NK-92 (cell line): ENCODE measurements around the gene C1orf159.
"Not testable (repeated sequence)": the region's sequence is repeated elsewhere in the genome, so short reads cannot be mapped to it uniquely, and the experiment has no call there.

Experiments
- DNase-seq: peaks from one replicate; lab custom pipeline; 2025; ENCODE audit not compliant: unreplicated experiment; lab: John Stamatoyannopoulos, UW

C1orf159 gene

DNA sequence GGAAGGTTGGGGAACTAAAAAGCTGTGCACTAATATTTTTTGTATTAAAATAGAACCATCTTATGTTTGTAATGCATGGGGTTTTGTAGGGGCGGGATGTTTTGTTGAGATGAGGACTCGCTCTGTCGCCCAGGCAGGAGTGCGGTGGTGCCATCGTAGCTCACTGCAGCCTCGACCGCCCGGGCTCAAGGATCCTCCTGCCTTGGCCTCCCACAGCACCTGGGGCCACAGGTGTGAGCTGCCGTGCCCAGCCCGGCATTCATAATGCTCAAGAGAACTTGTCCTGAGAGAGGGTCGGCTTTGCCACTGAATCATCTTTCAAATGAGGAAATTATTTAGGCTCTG is 3.0 kb upstream of the C1orf159 start:
- no peak for DNase-seq

DNA sequence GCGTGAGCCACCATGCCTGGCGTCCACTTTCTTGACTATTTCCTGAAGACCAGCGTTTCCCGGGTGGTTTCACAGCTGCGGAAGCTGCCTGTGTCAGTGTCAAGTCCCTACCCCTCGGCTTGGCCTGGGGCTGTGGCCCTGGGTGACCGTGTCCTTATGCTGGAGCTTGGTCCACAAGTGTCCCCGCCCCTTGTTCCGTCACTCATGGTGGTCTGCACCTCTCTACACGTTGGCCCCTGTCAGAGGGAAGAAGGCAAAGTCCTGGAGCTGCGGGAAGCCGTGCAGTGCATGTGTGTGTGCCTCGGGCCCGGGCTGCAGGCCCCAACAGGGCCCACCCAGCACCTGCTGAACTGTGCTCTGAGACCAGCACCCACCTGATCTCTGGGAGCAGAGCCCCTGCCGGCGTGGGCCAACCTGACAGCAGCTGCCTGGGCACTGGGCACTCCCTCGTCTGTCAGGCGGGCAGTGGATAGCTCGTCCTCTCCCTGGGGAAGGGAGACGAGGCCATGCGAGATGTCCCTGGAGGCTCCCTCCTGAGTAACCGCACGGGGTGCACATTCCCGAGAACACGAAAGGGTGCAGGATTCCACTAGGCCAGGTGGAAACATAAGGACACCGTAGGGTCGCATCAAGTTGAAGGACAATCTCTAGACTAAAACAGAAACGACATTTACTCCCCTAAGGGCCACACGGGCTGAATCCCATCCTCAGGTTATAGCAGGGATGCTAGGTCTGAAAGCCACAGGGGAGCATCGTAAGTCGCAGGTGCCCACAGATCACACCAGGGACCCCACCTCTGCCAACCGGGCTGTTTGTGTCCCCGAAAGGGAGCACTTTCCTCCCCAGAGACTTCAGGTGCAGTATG is 2.4 kb upstream of the C1orf159 start:
- DNase-seq, result no peak

DNA sequence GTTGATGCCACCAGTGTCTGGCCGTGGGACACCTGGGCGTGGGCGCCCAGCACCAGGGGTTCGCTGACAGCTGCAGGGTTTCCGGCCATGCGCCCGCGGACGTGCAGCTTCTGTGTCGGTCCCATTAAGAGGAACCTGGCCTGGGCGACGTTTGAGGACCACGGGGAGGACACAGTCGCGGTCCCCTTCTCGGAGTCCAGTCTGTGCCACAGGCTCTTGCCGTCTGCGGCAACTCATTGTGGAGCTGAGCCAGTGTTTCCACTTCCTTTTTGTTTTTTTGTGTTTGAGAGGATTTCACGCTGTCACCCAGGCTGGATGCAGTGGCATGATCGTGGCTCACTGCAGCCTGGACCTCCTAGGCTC is 1.6 kb upstream of the C1orf159 start:
- DNase-seq, result no peak

DNA sequence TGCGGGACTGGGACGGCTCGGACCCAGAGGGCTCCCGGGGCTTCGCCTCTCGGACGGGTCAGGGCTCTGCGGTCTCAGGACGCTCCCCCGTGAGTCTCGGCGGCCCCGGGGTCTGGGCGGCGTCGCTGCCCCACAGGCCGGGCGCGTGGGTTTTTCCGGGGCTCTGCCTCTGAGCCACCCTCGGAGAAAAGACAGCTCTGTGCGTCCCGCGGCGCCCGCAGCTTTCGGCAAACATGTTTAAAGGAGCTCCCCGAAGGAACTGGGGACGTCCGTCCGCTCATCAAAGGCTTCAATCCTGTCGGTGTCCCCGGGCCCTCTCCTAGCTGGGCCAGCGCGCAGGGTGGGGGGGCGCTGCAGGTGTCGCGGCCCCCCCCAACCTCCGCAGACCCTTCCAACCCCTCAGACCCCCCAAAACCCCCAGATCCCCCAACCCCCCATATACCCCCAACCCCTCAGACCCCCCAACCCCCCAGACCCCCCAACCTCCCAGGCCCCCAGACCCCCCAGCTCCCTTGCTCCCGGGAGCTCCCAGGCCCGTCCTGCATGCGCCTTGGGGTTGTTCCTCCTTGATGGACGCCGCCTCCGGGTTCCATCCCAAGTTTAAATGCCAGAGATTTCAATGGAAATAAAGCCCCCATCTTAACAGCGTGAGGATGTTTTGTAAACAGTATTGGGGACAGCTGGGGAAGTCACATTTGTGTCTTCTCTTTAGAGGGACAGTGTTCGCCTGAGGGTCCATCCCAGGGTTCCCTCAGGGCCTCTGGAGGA is 996 bp upstream of the C1orf159 start:
- DNase-seq, result no peak

DNA sequence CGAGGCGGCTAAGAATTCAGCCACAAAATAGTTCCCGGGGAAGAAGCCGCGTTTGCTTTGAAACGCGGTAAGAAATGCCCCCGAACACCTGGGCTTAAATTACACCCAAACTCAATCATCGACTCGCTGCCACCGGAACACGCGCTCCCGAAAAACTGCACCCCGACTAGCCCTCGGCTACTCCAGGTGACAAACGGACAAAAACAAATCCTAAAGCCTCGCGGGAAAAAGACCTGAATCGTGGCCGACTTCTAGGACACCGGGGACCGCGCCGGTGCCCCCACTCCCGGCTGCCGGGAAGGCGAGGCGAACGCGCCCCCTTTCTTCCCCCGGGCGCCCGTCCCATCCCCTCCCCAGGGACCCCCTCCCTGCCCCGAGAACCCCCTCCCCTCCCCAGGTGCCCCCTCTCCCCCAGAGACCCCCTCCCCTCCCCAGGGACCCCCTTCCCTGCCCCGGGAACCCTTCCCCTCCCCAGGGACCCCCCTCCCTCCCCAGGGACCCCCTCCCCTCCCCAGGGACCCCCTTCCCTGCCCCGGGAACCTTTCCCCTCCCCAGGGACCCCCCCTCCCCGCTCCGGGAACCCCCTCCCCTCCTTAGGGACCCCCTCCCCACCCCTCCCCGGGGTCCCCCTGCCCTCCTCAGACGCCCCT is 628 bp downstream of the C1orf159 start:
- DNase-seq, result no peak

DNA sequence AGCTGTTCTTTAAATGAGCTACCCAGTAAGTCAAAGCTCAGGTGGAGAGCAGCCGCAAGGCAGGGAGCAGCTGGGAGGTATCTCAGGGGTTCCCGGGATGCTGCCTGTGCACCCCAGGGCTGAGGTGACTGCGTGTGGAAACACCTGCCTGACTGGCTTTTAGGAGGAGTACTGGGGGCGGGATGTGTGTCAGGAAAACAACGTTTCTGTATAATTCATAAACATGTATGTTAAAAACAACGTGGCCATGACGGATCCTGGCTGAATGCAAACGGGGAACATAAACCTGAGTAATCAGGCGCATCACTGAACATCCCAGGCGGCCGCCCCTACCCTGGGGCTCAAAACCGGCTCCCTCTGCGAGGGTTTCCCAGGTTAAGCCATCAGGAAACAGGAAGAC is 1.5 kb downstream of the C1orf159 start:
- DNase-seq, result no peak

DNA sequence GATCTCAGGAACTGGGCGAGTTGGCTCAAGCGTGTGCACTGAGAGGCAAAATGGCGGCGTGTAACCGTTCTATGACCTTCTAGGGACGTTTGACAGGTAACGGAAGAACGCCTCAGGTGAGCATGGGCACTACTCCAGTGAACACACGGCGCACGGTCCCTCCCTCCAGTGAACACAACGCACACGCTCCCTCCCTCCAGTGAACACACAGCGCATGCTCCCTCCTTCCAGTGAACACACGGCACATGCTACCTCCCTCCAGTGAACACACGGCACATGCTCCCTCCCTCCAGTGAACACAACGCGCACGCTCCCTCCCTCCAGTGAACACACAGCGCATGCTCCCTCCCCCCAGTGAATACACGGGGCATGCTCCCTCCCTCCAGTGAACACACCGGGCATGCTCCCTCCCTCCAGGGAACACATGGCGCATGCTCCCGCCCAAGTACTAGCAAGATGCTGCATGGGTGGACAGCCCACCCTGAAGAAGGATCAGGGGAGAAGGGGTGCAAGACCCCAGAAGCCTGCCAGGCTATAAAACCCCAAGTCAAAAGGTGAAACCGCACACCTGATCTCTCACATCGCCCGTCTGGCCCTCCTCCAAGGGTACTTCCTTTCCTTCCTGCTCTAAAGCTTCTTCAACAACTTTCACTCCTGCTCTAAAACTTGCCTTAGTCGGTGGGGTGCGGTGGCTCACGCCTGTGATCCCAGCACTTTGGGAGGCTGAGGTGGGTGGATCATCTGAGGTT is 3.5 kb downstream of the C1orf159 start:
- no peak for DNase-seq

DNA sequence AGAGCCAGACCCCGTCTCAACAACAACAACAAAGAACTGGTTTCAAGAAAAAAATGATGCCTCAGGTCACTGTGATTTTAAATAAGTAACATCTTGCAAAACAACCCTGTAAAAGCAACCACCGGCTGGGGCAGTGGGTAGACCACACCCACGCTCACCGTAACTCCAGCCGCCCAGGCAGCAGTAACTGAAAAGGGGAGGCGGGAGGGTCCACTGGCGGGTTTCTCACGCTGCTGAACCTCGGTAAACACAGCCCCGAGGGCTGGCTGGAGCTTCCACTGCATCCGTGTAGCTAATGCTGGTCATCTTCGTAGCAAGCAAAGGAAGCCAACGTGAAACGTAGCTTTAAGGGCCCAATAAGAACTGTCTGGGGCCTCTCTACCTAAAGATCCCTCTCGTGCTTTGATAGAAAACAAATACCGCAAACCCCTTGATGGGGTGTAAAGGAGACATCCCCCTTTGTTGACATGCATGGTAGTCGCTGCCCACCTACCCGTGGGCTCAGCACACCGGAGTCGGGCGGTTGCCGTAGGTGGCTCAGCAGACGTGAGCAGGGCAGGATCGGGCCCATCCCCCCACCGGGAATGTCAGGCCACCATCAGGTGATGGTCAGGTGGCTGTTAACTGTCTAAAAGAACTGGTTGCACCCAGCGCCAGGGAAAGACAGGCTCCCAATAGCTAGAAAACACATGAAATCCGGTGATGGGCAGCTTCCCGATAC is 4.2 kb downstream of the C1orf159 start:
- DNase-seq, result no peak

DNA sequence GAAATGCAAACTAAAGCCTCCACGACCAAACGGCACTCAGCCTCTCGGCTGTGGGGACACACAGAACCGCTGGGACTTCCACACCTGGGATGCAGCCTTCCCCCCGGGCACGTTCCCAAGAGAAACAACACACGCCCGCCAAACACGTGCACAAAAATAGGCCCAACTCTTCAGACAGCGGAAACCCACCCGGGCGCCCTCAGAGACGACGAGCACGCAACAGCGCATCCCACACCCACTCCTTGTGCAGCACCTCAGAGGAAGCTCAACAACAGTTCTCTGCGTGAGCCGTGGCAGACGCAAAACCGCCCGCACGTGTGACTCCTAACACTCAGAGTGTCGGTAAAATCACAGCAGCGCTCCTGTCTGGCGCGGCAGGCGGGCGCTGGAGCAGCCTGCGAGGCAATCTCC is 5.3 kb downstream of the C1orf159 start:
- no peak for DNase-seq

DNA sequence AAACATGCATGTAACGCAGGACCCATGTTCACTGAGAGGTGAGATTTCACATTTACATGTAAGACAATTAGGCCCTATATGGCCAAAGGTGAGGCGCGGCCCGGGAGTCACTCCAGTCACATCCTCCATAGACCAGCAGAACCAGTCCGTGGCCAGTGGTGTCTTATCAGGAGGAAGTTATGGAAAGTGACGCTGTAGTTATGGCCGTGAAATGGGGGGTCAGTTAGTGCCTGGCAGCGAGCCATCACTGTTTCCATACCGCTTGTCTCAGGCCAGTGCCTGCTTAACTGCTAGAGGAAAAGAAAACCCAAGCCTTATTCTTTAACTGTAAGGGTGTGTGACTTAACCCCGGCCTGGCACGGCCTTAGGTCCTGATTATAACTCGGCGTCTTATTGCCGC is 6.1 kb downstream of the C1orf159 start:
- DNase-seq, result no peak

DNA sequence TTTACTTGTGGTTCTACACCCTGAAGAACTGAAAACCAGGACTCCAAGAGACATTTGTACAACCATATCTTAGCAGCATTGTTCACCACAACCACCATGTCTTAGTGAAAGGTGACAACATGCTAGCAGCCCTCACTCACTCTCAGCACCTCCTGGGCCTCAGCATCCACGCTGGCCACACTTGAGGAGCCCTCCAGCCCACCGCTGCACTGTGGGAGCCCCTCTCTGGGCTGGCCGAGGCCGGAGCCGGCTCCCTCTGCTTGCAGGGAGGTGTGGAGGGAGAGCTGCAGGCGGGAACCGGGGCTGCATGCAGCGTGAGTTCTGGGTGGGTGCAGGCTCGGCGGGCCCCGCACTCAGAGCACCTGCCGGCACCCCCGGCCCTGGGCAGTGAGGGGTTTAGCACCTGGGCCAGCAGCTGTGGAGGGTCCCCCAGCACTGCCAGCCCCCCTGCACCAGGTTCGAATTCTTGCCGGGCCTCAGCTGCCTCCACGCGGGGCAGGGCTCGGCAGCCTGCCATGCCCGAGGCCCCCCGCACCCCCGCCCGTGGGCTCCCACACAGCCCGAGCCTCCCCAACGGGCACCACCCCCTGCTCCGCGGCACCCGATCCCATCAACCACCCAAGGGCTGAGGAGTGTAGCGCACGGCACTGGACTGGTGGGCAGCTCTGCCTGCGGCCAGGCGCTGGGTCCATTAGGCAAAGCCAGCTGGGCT is 9.2 kb downstream of the C1orf159 start:
- no peak for DNase-seq

DNA sequence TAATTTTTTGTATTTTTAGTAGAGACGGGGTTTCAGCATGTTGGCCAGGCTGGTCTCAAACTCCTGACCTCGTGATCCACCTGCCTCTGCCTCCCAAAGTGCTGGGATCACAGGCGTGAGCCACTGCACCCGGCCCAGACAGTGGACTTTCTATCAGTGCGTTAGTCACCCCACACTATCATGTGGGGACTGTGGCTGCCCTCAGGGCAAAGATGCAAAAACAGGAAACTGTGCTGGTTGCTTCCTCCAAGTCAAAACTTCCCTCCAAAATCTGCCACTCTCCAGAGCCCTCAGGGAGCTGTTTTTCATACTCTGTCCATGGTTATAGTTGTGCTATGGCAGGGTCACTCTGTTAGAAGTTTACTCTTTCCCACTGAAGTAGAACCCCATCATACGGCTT is 11.7 kb downstream of the C1orf159 start:
- DNase-seq, result not testable (repeated sequence)

DNA sequence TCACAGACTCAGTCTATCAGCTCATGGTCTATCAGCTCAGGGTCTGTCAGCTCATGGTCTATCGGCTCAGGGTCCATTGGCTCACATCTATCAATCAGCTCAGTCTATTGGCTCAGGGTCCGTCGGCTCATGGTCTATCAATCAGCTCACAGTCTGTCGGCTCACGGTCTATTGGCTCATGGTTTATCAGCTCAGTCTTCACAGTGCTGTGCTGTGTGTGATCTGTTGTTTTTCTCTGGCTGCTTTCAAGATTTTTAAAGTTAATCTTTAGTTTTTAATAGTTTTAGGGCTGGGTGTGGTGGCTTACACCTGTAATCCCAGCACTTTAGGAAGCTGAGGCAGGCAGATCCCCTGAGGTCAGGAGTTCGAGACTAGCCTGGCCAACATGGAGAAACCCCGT is 14.4 kb downstream of the C1orf159 start:
- no peak for DNase-seq

DNA sequence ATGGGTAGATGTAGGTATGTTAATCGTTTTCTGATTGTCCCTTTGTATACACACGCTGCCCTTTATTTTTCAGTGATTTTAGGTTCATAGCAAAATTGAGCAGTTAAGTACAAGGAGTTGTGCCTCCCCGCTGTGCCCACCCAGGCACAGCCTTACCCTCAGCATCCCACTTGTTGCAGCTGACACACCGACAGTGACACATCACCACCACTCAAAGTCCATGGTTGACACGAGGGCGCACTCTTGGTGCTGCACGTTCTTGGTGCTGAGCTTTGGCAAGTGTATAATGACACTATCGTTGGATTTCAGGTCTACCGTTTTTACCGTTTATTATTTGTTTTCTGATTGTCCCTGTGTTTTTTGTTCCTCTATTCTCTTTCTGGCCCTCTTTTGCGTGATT is 15.6 kb downstream of the C1orf159 start:
- no peak for DNase-seq

DNA sequence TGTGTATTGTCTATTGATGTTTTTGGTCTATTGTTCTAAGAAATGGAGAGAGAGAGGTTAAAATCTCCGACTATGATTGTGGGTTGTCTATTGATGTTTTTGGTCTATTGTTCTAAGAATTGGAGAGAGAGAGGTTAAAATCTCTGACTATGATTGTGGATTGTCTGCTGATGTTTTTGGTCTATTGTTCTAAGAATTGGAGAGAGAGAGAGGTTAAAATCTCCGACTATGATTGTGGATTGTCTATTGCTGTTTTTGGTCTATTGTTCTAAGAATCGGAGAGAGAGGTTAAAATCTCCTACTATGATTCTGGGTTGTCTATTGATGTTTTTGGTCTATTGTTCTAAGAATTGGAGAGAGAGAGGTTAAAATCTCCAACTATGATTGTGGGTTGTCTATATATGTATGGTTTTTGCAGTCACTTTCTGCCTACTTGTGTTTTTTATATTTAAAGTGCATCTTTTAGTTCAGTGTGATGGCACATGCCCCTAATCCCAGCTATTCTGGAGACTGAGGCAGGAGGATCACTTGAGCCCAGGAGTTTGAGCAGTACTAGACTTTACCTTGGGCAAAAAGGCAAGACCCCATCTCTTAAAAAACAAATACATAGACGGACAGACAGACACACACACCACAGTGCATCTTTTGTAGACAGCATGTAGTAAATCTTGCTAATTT is 16.2 kb downstream of the C1orf159 start:
- no peak for DNase-seq

DNA sequence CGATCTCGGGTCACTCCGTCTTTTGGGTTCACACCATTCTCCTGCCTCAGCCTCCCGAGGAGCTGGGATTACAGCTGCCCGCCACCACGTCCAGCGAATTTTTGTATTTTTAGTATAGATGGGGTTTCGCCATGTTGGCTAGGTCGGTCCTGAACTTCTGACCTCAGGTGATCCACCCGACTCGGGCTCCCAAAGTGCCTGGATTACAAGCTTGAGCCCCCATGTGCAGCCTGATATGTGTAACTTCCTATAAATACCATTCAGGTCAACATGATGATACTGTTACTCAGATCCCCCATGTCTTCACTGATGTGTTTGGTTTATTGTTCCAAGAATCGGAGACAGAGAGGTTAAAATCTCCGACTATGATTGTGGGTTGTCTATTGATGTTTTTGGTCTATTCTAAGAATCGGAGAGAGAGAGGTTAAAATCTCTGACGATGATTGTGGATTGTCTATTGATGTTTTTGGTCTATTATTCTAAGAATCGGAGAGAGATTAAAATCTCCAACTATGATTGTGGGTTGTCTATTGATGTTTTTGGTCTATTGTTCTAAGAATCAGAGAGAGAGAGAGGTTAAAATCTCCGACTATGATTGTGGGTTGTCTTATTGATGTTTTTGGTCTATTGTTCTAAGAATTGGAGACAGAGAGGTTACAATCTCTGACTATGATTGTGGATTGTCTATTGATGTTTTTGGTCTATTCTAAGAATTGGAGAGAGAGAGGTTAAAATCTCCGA is 17.0 kb downstream of the C1orf159 start:
- DNase-seq, result no peak

DNA sequence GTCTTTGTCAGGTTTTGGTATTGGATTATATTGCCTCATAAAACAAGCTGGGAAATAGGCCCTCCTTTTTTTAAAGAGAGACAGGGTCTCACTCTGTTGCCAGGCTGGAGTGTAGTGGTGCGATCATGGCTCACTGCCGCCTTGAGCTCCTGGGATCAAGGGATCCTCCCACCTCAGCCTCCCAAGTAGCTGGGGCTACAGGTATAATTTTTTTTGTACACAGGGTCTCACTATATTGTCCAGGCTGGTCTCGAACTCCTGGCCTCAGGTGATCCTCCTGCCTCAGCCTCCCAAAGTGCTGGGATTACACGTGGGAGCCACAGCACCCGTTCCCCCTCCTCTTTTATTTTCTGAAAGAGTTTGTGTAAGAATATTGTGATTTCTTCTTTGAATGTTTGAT is 19.8 kb downstream of the C1orf159 start:
- not testable (repeated sequence) for DNase-seq

DNA sequence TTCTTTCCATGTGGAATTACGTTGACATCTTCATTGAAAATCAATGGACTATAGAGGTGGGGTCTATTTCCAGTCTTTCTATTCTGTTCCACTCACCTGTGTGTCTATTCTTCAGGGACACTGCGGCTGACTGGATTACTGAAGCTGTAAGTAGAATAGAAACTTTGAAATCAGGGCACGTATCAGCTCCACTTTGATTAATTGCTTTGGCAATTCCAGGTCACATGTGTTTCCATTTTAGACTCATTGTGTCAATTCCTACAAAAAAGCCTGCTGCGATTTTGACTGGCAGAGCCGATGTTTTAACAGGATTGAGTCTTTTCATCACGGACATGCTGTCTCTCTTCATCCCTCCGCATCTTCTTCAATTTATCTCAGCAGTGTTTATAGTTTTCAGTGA is 20.9 kb downstream of the C1orf159 start:
- DNase-seq, result no peak

DNA sequence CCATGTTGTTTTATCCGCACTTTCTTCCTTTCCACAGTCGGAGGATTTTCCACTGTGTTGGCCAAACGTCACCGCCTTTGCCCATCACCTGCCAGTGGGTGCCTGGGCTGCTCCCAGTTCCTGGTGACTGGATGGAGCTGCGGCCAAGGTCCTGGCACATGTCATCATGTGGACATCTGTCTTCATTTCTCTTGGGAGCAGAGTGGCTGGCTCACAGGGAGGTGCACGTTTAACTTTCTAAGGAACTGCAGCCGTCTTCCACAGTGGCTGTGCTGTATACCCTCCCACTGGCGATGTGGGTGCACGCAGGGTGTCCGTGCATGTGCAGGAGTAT is 22.3 kb downstream of the C1orf159 start:
- DNase-seq, result no peak
